DOHH2 (cell line): ENCODE results near the gene TRAF1.

ENCODE experiments used
- CTCF ChIP-seq: fragments of 200-600 bp; sonication (generic); IDR thresholded peaks from one replicate; pipeline ENCODE4 v1.5.1; 2014; ENCODE audit warnings: antibody characterized with exemption, mild to moderate bottlenecking, low read depth, low read length; ENCODE audit not compliant: poor library complexity, severe bottlenecking
- EZH2phosphoT487 ChIP-seq: fragments of 200-600 bp; sonication (generic); IDR thresholded peaks from 2 replicates; pipeline ENCODE4 v1.6.1; 2017; ENCODE audit warnings: borderline replicate concordance, mild to moderate bottlenecking, antibody characterized with exemption, low read length, moderate library complexity, mixed read lengths

GRCh38 chr9:120874226-120875194, 52.1 kb downstream of the TRAF1 start:
- TF ChIP-seq CTCF (no peak), EZH2phosphoT487 (no peak)
